ENCODE measurements around the gene GPLD1.

DNA sequence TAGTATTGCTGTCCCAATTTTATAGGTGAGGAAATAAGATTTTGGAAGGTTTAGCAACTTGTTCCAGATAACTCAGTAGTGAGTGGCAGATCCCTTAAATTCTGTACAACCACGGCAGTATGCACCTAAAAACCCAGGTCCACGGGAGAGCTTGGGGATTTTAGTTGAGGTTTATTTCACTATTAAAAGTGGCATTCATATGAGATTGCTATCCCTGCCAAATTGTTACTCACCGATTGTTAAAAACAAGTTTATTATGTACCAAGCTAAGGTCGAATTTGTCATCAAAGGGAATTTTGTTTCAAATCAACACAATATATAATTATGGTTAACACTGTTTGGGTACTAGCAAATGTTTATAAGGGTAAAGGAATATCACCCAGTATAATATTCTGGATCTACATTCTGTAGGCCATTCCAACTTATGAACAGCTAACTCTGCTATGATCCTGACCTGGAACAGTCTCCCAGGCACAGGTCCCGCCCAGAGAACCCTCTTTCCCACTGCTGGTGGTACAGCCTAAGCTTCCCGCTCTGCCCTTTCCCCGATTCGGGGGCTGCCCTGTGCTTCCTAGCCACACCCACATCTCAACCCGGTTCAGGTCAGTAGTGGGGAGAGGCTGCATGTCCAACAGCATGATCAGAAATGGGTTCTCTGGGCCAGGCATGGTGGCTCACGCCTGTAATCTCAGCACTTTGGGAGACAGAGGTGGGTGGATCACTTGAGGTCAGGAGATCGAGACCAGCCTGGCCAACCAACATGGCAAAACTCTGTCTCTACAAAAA is 24.9 kb downstream of the GPLD1 start:
- no peak for TF ChIP-seq POLR2A (IDR thresholded peaks at IDR 0.05; ENCODE audit: low read depth, low read length)
- no peak for TF ChIP-seq POLR2AphosphoS5 (IDR thresholded peaks at IDR 0.05; ENCODE audit: low read depth, low read length)
- no peak for TF ChIP-seq TAF1 (IDR thresholded peaks at IDR 0.05; ENCODE audit: borderline replicate concordance, low read depth, low read length)
